Measurements from ENCODE around the gene TET3. TPM values are rescaled to one million over a fixed set of nuclear protein-coding genes. Genes with fewer than 3 reads are reported as not detected.

TET3 gene
- total RNA-seq, 2 donors from 2014 or later = 23.5 to 26.3 TPM

DNA sequence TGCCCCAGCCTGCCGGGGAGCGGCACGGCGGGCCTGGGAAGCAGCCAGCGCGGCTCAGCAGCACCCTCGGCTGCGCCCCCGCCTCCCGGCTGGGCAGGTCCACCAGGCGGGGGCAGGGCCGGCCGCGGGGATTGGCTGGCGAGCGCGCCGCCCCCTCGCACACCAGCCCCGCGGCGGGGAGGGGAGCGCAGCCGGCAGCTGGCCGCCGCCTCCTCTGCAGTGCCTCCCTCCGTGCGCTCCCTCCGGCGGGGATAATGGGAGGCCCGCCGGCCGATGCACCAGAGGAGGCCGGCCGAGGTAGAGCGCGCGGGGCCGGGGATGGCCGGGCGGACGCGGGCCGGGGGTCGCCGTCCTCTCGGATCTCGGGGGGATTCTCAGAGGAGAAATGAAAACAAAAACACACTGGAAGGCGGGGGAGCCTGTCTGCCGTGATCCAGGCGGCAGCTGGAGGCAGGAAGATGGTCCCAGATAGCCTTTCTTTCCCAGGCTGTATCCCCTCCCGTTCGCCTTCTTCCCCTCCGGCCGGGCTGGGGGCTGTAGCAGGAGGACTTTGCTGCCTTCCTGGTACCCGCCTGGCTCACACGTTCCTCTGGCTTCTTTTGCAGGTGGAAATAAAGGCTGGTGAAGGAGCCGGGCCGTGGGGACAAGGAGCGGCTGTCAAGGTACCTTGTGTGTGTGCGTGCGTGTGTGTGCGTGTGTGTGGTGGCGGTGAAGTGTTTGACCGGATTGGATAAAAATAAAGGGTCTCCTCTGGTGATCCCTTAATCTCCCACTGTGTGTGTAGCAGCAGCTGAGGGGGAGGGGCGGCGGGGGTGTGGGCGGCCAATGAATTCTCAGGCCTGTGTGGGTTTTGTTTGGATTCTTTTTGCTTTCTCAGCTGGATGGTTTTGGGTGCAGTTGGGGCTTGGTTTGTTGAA lies 18.1 kb downstream of the TET3 start:
- H3K36me3 ChIP-seq (ENCODE audit: control insufficient read depth, insufficient read depth, low read length) = no peaks in the 10 kb centered on the region
- H3K9ac ChIP-seq (ENCODE audit: extremely low read depth, low read length, poor library complexity, severe bottlenecking) = peak overlapping the region; percentile 43
- no peaks in the 10 kb centered on the region for H3K27me3 ChIP-seq (ENCODE audit: control insufficient read depth, insufficient read depth, low read length, poor library complexity, severe bottlenecking)
- no peaks in the 10 kb centered on the region for H3K27me3 Mint-ChIP-seq (ENCODE audit: insufficient read depth)
- H3K36me3 Mint-ChIP-seq (ENCODE audit: low read depth) = peaks cover 10% of the 10 kb centered on the region
- H3K9me3 Mint-ChIP-seq = no peaks in the 10 kb centered on the region
- H3K9me3 ChIP-seq (ENCODE audit: control insufficient read depth, low read length) = no peaks in the 10 kb centered on the region
- TF ChIP-seq, protein P1, sequence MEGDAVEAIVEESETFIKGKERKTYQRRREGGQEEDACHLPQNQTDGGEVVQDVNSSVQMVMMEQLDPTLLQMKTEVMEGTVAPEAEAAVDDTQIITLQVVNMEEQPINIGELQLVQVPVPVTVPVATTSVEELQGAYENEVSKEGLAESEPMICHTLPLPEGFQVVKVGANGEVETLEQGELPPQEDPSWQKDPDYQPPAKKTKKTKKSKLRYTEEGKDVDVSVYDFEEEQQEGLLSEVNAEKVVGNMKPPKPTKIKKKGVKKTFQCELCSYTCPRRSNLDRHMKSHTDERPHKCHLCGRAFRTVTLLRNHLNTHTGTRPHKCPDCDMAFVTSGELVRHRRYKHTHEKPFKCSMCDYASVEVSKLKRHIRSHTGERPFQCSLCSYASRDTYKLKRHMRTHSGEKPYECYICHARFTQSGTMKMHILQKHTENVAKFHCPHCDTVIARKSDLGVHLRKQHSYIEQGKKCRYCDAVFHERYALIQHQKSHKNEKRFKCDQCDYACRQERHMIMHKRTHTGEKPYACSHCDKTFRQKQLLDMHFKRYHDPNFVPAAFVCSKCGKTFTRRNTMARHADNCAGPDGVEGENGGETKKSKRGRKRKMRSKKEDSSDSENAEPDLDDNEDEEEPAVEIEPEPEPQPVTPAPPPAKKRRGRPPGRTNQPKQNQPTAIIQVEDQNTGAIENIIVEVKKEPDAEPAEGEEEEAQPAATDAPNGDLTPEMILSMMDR (conservative IDR thresholded peaks at IDR 0.05) = no peak
- peaks cover 62% of the 10 kb centered on the region for H3K4me1 Mint-ChIP-seq
- peak overlapping the region; percentile 95 for H3K27ac ChIP-seq (ENCODE audit: low read depth, low read length)
- peak; percentile 92 for DNase-seq
- peaks cover 37% of the 10 kb centered on the region for H3K4me1 ChIP-seq (ENCODE audit: control insufficient read depth, insufficient read depth, low read length)
- peak overlapping the region; percentile 72 for H3K4me3 Mint-ChIP-seq
- H3K27ac Mint-ChIP-seq = peak overlapping the region; percentile 83
- 1% methylated on average over 18 to 67 of the region's 68 CpGs for WGBS, 2 experiments (ENCODE audit: insufficient coverage in 1 of 2, insufficient read length in 1 of 2)
- peak overlapping the region; percentile 85 for H3K4me3 ChIP-seq (ENCODE audit: low read length)

DNA sequence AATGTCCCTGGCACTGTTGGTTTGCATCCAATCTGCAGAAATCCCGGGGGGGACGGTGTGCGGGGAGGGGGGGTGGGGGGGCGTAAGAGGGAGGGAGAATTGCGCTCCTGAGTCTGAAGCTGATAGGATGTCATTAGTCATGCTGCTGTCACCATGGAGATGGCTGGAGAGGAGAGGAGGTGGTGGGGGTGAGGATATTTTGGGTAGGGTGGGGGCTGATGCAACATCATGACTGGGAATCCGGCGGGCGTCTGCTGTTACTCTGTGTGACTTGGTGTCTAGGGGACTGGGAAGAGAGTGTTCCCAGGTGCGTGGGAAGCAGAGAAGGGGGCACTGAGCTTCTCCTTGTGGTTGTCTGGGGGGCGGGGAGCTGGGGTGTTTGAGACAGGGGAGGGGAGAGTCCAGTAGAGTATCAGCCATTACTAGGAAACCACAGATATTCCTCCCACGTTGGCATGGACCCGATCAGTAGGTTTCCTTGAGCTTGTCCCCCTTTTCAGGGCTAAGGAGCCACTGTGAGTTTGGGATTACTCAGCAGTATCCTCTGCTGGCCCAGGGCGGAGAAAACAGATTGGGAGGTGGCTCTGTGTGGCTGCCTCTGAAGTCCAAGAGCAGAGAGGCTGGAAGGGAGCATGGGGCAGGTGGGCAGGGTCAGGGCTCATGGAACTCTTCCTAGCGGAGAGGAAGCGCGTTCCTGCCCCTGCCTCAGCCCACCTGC lies 18.9 kb downstream of the TET3 start:
- Histone ChIP-seq H3K9ac (ENCODE audit: extremely low read depth, low read length, poor library complexity, severe bottlenecking) (no peak overlapping the region), H3K4me3 (ENCODE audit: low read length) (peak overlapping the region; percentile 44)

More for the DNA sequence above, 18.9 kb downstream of the TET3 start:
- 25 to 57% methylated on average over 4 to 12 of the region's 16 CpGs for WGBS, 2 experiments (ENCODE audit: insufficient coverage in 1 of 2, insufficient read length in 1 of 2)
- peaks cover 43% of the 10 kb centered on the region for H3K4me1 ChIP-seq (ENCODE audit: control insufficient read depth, insufficient read depth, low read length)
- H3K27me3 ChIP-seq (ENCODE audit: control insufficient read depth, insufficient read depth, low read length, poor library complexity, severe bottlenecking) = no peaks in the 10 kb centered on the region
- H3K36me3 ChIP-seq (ENCODE audit: control insufficient read depth, insufficient read depth, low read length) = no peaks in the 10 kb centered on the region
- H3K9me3 Mint-ChIP-seq = no peaks in the 10 kb centered on the region
- no peaks in the 10 kb centered on the region for H3K27me3 Mint-ChIP-seq (ENCODE audit: insufficient read depth)
- H3K4me3 Mint-ChIP-seq = peak overlapping the region; percentile 72
- peak overlapping the region; percentile 74 for H3K27ac ChIP-seq (ENCODE audit: low read depth, low read length)
- peaks cover 7% of the 10 kb centered on the region for H3K36me3 Mint-ChIP-seq (ENCODE audit: low read depth)
- TF ChIP-seq, protein P1 (conservative IDR thresholded peaks at IDR 0.05) = no peak
- H3K9me3 ChIP-seq (ENCODE audit: control insufficient read depth, low read length) = no peaks in the 10 kb centered on the region
- peaks cover 71% of the 10 kb centered on the region for H3K4me1 Mint-ChIP-seq
- H3K27ac Mint-ChIP-seq = peak overlapping the region; percentile 63
- DNase-seq = peak; percentile 68
